ENCODE data around the gene GREM2. TPM values are rescaled to one million over a fixed set of nuclear protein-coding genes. Genes with fewer than 3 reads are reported as not detected.

GREM2 gene
- total and polyA plus RNA-seq, 10 of the 15 experiments (the other 5 are each of a cell fraction or from before 2014, with no cell fraction given): not detected

GRCh38 chr1:240491796-240492195 is 120.2 kb downstream of the GREM2 start:
- no peaks in the 10 kb centered on the region for H3K36me3 ChIP-seq (ENCODE audit: control insufficient read depth in 2 of 2, insufficient read depth in 2 of 2, low read length in 1 of 2)
- no peak overlapping the region for H3K27ac ChIP-seq (ENCODE audit: control insufficient read depth, insufficient read depth)
- no peaks in the 10 kb centered on the region for H3K79me2 ChIP-seq (ENCODE audit: control insufficient read depth, insufficient read depth, low read length)
- no peak overlapping the region for H3K4me2 ChIP-seq (ENCODE audit: control insufficient read depth, insufficient read depth)
- ChIA-PET SMC1A (ENCODE audit: uncharacterized antibody, unreplicated experiment) (no interaction called here), POLR2A (no interaction called here), CTCF (no interaction called here), RAD21 (ENCODE audit: unreplicated experiment) (no interaction called here)
- H3K4me1 ChIP-seq (ENCODE audit: control insufficient read depth, insufficient read depth, low read length): no peaks in the 10 kb centered on the region
- no peaks in the 10 kb centered on the region for H3K9me3 ChIP-seq (replicated peaks; ENCODE audit: control insufficient read depth, insufficient read depth, low read length)
- WGBS (ENCODE audit: insufficient coverage, insufficient replicate concordance, low lambda C conversion rate, missing lambda C conversion rate): 26% methylated on average over 7 of the region's 7 CpGs
- H4K20me1 ChIP-seq (ENCODE audit: control insufficient read depth, insufficient read depth): no peaks in the 10 kb centered on the region
- in situ Hi-C loops (cut with MboI) (no loop called here), intact Hi-C loops (cut with micrococcal nuclease; ENCODE audit: unreplicated experiment) (no loop called here)
- no peak for ATAC-seq
- no peak overlapping the region for H3K4me3 ChIP-seq
- no peak for FAIRE-seq
- no peaks in the 10 kb centered on the region for H3K27me3 ChIP-seq (replicated peaks in 1 of 2; ENCODE audit: control insufficient read depth in 2 of 2, insufficient read depth in 2 of 2, low read length in 1 of 2)
- H3K9ac ChIP-seq (ENCODE audit: control insufficient read depth, insufficient read depth, low read length): no peak overlapping the region
- no peak for DNase-seq (ENCODE audit: low read depth, low spot score)
- BruUV-seq (replicated peaks): no TSS peak
- H2AFZ ChIP-seq (ENCODE audit: control insufficient read depth, low read depth, low read length): no peak overlapping the region
- TF ChIP-seq, protein P1, sequence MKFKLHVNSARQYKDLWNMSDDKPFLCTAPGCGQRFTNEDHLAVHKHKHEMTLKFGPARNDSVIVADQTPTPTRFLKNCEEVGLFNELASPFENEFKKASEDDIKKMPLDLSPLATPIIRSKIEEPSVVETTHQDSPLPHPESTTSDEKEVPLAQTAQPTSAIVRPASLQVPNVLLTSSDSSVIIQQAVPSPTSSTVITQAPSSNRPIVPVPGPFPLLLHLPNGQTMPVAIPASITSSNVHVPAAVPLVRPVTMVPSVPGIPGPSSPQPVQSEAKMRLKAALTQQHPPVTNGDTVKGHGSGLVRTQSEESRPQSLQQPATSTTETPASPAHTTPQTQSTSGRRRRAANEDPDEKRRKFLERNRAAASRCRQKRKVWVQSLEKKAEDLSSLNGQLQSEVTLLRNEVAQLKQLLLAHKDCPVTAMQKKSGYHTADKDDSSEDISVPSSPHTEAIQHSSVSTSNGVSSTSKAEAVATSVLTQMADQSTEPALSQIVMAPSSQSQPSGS (IDR thresholded peaks at IDR 0.05; ENCODE audit: low read length): no peak
- TF ChIP-seq CBX5 (IDR thresholded peaks at IDR 0.05; ENCODE audit: low read depth) (no peak), IRF3 (IDR thresholded peaks at IDR 0.05) (no peak), SRF (IDR thresholded peaks at IDR 0.05; ENCODE audit: low read depth in 2 of 2, low read length in 2 of 2) (no peak), KDM1A (IDR thresholded peaks at IDR 0.05; ENCODE audit: borderline replicate concordance) (no peak), YY1 (IDR thresholded peaks at IDR 0.05; ENCODE audit: low read depth, low read length) (no peak), BCL11A (IDR thresholded peaks at IDR 0.05; ENCODE audit: low read depth, low read length) (no peak), NRF1 (conservative IDR thresholded peaks at IDR 0.05; ENCODE audit: low read depth, low read length) (no peak), STAT1 (conservative IDR thresholded peaks at IDR 0.05) (no peak), SMC3 (IDR thresholded peaks at IDR 0.05; ENCODE audit: borderline replicate concordance, low read length) (no peak), EP300 (IDR thresholded peaks at IDR 0.05; ENCODE audit: borderline replicate concordance in 1 of 2, control insufficient read depth in 1 of 2, low read depth in 2 of 2, low read length in 2 of 2) (no peak), ZBTB33 (IDR thresholded peaks at IDR 0.05) (no peak), RCOR1 (conservative IDR thresholded peaks at IDR 0.05; ENCODE audit: low read depth, low read length) (no peak), NFXL1 (IDR thresholded peaks at IDR 0.05; ENCODE audit: borderline replicate concordance) (no peak)
- TF ChIP-seq, protein P2, sequence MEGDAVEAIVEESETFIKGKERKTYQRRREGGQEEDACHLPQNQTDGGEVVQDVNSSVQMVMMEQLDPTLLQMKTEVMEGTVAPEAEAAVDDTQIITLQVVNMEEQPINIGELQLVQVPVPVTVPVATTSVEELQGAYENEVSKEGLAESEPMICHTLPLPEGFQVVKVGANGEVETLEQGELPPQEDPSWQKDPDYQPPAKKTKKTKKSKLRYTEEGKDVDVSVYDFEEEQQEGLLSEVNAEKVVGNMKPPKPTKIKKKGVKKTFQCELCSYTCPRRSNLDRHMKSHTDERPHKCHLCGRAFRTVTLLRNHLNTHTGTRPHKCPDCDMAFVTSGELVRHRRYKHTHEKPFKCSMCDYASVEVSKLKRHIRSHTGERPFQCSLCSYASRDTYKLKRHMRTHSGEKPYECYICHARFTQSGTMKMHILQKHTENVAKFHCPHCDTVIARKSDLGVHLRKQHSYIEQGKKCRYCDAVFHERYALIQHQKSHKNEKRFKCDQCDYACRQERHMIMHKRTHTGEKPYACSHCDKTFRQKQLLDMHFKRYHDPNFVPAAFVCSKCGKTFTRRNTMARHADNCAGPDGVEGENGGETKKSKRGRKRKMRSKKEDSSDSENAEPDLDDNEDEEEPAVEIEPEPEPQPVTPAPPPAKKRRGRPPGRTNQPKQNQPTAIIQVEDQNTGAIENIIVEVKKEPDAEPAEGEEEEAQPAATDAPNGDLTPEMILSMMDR (IDR thresholded peaks at IDR 0.05 in 2 of 3, conservative IDR thresholded peaks at IDR 0.05 in 1 of 3; ENCODE audit: control insufficient read depth in 2 of 3, extremely low read depth in 1 of 3, insufficient read depth in 1 of 3, low read depth in 3 of 3, low read length in 3 of 3): no peak
- TF ChIP-seq, protein P3, sequence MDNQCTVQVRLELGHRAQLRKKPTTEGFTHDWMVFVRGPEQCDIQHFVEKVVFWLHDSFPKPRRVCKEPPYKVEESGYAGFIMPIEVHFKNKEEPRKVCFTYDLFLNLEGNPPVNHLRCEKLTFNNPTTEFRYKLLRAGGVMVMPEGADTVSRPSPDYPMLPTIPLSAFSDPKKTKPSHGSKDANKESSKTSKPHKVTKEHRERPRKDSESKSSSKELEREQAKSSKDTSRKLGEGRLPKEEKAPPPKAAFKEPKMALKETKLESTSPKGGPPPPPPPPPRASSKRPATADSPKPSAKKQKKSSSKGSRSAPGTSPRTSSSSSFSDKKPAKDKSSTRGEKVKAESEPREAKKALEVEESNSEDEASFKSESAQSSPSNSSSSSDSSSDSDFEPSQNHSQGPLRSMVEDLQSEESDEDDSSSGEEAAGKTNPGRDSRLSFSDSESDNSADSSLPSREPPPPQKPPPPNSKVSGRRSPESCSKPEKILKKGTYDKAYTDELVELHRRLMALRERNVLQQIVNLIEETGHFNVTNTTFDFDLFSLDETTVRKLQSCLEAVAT (IDR thresholded peaks at IDR 0.05): no peak

Measured in GM12878 (cell line).